Right atrium auricular region (tissue), 2 donors: ENCODE results near the gene JMJD1C. TPM values are rescaled to one million over a fixed set of nuclear protein-coding genes. Genes with fewer than 3 reads are reported as not detected.

Experiments used
- DNase-seq: peaks from one replicate; pipeline ENCODE4 v3.0.0-alpha.2; 2019; ENCODE audit warnings: low spot score
- H3K27ac ChIP-seq, 2 donors: fragments of 200-600 bp; sonication (generic); 1 replicate in 1 of 2; 2 replicates in 1 of 2; pipeline ENCODE4 v1.5.1; 2016 to 2019
- H3K27me3 ChIP-seq, 2 donors: fragments of 200-600 bp; sonication (generic); one replicate each; pipeline versions ENCODE4 v1.5.1 to v1.6.0; 2017 to 2019
- H3K36me3 ChIP-seq: fragments of 200-600 bp; sonication (generic); one replicate; pipeline ENCODE4 v1.5.1; 2016
- H3K4me1 ChIP-seq, 2 donors: fragments of 200-600 bp; sonication (generic); one replicate each; pipeline versions ENCODE4 v1.5.1 to v1.6.0; 2017 to 2019
- H3K4me3 ChIP-seq, 2 donors: fragments of 200-600 bp; sonication (generic); 1 replicate in 1 of 2; 2 replicates in 1 of 2; pipeline ENCODE4 v1.5.1; 2017 to 2019; ENCODE audit warnings: mild to moderate bottlenecking in 1 of 2, moderate library complexity in 1 of 2
- H3K9me3 ChIP-seq, 2 donors: fragments of 200-600 bp; sonication (generic); one replicate each; pipeline ENCODE4 v1.5.1; 2019
- total RNA-seq, 2 donors: library from RNA; depleted of rRNA; stranded (reverse); fragments of >200 nt; gene quantifications; one replicate each; pipeline ENCODE4 v1.1.0, GENCODE V29; 2016
- TF ChIP-seq, protein P1 (sequence below), 2 donors: fragments of 200-600 bp; sonication (generic); IDR thresholded peaks; one replicate each; pipeline ENCODE4 v1.5.1; 2019; ENCODE audit warnings: antibody characterized with exemption in 2 of 2

Gene JMJD1C
- total RNA-seq, 2 donors from 2014 or later, result 45.5 to 57.6 TPM

- Histone ChIP-seq H3K27ac (no peak overlapping the region), H3K4me1 (no peaks in the 10 kb centered on the region), H3K27me3 (no peaks in the 10 kb centered on the region), H3K4me3 (no peak overlapping the region), H3K9me3 (no peaks in the 10 kb centered on the region), H3K36me3 (no peaks in the 10 kb centered on the region)
- DNase-seq, result no peak
- TF ChIP-seq, protein P1, sequence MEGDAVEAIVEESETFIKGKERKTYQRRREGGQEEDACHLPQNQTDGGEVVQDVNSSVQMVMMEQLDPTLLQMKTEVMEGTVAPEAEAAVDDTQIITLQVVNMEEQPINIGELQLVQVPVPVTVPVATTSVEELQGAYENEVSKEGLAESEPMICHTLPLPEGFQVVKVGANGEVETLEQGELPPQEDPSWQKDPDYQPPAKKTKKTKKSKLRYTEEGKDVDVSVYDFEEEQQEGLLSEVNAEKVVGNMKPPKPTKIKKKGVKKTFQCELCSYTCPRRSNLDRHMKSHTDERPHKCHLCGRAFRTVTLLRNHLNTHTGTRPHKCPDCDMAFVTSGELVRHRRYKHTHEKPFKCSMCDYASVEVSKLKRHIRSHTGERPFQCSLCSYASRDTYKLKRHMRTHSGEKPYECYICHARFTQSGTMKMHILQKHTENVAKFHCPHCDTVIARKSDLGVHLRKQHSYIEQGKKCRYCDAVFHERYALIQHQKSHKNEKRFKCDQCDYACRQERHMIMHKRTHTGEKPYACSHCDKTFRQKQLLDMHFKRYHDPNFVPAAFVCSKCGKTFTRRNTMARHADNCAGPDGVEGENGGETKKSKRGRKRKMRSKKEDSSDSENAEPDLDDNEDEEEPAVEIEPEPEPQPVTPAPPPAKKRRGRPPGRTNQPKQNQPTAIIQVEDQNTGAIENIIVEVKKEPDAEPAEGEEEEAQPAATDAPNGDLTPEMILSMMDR (IDR thresholded peaks at IDR 0.05), result no peak
These were observed 134.2 kb downstream of the JMJD1C start for GRCh38 chr10:63331586-63331985.

- DNase-seq, result no peak
- no peaks in the 10 kb centered on the region for H3K27me3 ChIP-seq
- H3K4me1 ChIP-seq, result peaks cover 0 to 5% of the 10 kb centered on the region in 2 donors
- no peak overlapping the region for H3K4me3 ChIP-seq
- no peak overlapping the region for H3K27ac ChIP-seq
- TF ChIP-seq, protein P1 (IDR thresholded peaks at IDR 0.05), result no peak
- H3K36me3 ChIP-seq, result no peaks in the 10 kb centered on the region
- no peaks in the 10 kb centered on the region for H3K9me3 ChIP-seq
These were observed 141.3 kb downstream of the JMJD1C start for GRCh38 chr10:63324495-63324854.

GRCh38 chr10:63323701-63324494 lies 141.9 kb downstream of the JMJD1C start:
- Histone ChIP-seq H3K4me1 (peaks cover 0 to 5% of the 10 kb centered on the region in 2 donors), H3K27me3 (no peaks in the 10 kb centered on the region), H3K36me3 (no peaks in the 10 kb centered on the region), H3K9me3 (no peaks in the 10 kb centered on the region), H3K4me3 (no peak overlapping the region), H3K27ac (no peak overlapping the region)
- TF ChIP-seq, protein P1 (IDR thresholded peaks at IDR 0.05), result no peak
- no peak for DNase-seq

GRCh38 chr10:63320683-63321082 lies 145.1 kb downstream of the JMJD1C start:
- Histone ChIP-seq H3K4me3 (no peak overlapping the region), H3K9me3 (no peaks in the 10 kb centered on the region), H3K36me3 (no peaks in the 10 kb centered on the region), H3K27me3 (no peaks in the 10 kb centered on the region), H3K27ac (no peak overlapping the region), H3K4me1 (peaks cover 0 to 5% of the 10 kb centered on the region in 2 donors)
- no peak for DNase-seq
- TF ChIP-seq, protein P1 (IDR thresholded peaks at IDR 0.05), result no peak

DNA sequence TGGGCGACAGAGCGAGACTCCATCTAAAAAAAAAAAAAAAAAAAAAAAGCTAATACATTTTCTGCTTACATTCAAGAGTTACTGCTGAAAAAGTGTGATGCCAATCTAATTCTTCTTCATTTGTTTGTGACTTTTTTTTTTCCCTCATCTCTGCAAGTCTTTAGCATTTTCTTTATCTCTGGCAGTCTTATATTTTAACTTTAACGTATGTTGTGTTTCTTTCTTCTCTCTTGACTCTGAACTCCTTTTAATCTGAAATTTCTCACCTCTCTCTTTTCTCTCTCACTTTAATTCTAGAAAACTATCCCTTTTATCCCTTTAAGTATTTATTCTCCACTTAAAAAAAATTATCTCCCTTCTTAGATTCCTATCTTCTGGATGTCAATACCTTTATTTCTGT lies 146.5 kb downstream of the JMJD1C start:
- H3K4me1 ChIP-seq, result peaks cover 0 to 5% of the 10 kb centered on the region in 2 donors
- H3K27ac ChIP-seq, result no peak overlapping the region
- TF ChIP-seq, protein P1 (IDR thresholded peaks at IDR 0.05), result no peak
- no peak overlapping the region for H3K4me3 ChIP-seq
- no peaks in the 10 kb centered on the region for H3K27me3 ChIP-seq
- no peaks in the 10 kb centered on the region for H3K9me3 ChIP-seq
- DNase-seq, result no peak
- H3K36me3 ChIP-seq, result no peaks in the 10 kb centered on the region

DNA sequence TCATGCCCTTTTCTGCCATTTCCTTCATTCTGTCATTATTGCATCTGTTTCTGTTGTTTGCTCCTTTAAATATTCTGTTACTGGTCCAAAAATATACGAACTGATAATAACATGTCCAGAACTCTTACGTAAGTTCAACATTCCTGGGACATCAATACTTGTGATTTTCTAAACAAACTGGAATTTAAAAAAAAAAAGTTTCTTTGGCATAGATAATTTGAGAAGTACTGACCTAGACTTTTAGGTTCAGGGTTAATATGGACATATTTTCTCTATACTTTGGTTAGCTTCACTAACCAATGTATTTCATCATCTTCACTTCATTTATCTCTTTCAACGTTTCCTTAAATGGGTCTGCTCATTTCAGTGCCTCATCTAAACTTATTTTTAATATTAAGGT lies 147.3 kb downstream of the JMJD1C start:
- Histone ChIP-seq H3K27ac (no peak overlapping the region), H3K36me3 (no peaks in the 10 kb centered on the region), H3K9me3 (no peaks in the 10 kb centered on the region), H3K27me3 (no peaks in the 10 kb centered on the region), H3K4me1 (peaks cover 0 to 5% of the 10 kb centered on the region in 2 donors), H3K4me3 (no peak overlapping the region)
- TF ChIP-seq, protein P1 (IDR thresholded peaks at IDR 0.05), result no peak
- DNase-seq, result no peak
